GM19463 (cell line): ENCODE measurements around the gene ANKS1A.
"Not testable (repeated sequence)": the region's sequence is repeated elsewhere in the genome, so short reads cannot be mapped to it uniquely, and the experiment has no call there.

Source experiments
- ATAC-seq: cut with Tn5 transposase; IDR thresholded peaks from one replicate; pipeline ENCODE4 v1.9.1; 2021; ENCODE audit warnings: mild to moderate bottlenecking, moderate library complexity; ENCODE audit not compliant: unreplicated experiment

ANKS1A gene

GRCh38 chr6:35092362-35093117, 203.5 kb downstream of the ANKS1A start:
- no peak for ATAC-seq

DNA sequence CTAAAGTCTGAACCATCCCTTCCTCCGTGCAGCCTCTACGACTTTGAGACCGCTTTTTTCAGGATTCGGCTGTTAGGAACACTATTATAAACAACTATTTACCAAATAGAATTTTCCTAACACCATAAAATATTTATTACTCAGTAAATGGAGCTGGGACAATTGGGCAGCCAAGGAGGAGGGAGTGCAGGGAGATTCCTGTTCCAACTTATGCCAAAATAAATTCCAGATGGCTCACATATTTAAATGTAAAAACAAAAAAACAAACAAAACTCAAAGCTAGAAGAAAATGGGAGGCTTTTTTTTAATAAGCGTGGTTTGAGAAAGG, 204.0 kb downstream of the ANKS1A start:
- ATAC-seq, result no peak

- ATAC-seq, result no peak
Measured at GRCh38 chr6:35093783-35094182, 204.7 kb downstream of the ANKS1A start.

GRCh38 chr6:35094183-35094582, 205.1 kb downstream of the ANKS1A start:
- no peak for ATAC-seq

DNA sequence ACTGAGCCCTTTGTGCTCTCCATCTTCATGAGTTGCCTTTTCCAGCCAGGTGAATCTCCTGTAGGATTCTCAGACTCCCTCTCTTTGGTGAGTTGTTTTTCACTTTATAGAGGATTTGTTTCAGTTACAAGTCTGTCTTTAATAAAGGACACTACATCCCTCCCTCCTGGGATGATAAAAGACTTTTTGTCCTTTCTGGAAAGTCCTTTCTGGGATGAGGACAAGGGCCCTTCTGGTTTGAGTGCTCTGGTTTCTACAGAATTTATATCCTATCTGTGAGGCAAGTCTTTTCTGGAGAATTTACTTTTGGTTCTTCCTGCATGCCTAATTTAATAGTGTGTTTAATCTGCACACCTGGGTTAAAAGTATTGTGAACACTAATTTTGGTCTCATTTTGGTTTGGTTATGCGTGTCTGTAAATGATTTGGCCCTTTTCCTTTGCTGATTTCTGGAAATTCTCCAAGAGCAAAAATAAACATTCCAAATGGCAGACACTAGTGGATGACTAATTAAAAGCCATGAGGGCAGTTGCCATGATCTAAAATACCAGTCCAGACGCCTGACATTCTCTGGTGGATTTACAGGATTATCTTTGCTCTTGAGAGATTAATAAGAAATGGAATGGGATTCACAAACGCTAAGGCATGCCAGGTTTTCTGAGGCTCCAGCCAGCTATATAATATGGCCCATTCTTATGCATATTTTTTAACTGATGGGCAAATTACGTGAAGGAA, 207.2 kb downstream of the ANKS1A start:
- ATAC-seq, result no peak

GRCh38 chr6:35099116-35099515, 210.1 kb downstream of the ANKS1A start:
- no peak for ATAC-seq

DNA sequence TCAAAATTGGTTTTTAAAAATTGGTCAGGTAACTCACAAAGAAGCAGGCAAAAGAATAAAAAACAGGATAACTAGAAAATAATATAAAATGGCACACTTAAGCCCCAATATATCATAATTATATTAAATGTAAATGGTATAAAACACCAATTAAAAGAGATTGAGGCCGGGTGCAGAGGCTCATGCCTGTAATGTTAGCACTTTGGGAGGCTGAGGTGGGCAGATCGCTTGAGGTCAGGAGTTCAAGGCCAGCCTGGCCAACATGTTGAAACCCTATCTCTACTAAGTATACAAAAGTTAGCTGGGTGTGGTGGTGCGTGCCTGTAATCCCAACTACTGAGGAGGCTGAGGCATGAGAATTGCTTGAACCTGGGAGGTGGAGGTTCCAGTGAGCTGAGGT, 216.0 kb downstream of the ANKS1A start:
- no peak for ATAC-seq

DNA sequence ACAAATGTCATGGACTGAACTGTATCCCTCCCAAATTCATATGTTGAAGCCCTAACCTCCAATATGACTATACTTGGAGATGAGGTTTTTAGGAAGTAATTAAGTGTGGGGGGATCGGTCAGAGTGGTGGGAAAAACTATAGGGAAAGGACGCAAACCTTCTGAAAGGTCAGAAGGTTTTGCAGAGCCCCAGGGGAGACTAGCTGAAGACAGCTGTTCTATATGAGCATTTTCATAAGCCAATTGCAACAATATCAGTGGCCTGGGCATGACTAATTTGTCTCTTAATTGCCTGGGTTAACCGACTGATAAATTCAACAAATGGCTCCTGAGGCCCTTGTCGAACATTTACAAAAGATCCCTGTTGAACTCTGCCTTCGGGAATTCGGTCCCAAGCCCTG, 217.0 kb downstream of the ANKS1A start:
- ATAC-seq, result not testable (repeated sequence)

DNA sequence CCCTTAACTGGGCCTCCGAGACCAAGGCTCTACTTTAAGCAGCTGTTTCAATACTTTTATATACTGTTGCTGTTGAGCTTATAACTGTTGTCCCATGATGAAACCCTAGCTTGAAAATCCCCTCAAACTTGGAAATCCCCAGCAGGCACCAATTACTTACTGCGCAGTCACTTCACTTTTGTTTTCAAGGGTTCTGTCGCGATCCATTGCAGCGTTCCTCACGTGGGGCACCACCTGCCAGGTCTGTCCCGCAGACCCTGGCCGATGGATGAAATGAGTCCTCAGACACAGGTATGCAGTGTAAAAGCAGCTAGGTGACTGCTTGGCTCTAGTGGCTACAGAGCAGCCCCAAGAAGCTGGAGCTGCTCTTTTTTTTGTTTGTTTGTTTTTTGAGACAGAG, 218.2 kb downstream of the ANKS1A start:
- not testable (repeated sequence) for ATAC-seq

DNA sequence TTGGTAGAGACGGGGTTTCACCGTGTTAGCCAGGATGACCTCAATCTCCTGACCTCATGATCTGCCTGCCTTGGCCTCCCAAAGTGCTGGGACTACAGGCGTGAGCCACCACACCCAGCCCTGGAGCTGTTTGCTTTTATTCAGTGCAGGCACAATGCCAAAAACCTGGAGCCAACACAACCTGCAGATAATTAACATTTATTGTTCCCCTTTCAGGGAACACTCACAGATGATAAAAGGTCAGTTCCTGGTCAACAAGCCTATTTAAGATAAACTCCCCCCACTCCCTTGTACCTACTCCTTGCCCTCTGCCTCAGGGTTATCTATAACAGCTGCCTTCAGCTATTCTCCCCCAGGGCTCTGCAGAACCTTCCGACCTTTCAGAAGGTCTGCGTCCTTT, 218.7 kb downstream of the ANKS1A start:
- ATAC-seq, result not testable (repeated sequence)

DNA sequence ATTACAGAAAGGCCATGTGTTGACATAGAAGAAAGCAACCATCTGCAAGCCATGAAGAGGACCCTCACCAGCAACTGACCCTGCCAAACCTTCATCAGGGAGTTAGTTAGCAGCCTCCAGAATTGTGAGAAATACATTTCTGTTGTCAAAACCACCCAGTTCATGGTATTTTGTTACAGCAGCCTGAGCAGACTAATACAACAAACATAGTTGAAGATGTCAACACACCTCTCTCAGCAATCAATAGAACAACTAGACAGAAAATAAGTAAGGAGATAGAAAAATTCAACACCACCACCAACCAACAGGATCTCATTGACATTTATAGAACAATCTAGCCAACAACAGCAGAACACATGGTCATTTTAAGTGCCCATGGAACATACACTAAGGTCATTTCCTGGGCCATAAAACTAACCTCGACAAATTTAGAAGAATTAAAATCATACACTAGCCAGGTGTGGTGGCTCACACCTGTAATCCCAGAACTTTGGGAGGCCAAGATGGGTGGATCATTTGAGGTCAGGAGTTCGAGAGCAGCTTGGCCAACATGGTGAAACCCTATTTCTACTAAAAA, 219.3 kb downstream of the ANKS1A start:
- no peak for ATAC-seq

DNA sequence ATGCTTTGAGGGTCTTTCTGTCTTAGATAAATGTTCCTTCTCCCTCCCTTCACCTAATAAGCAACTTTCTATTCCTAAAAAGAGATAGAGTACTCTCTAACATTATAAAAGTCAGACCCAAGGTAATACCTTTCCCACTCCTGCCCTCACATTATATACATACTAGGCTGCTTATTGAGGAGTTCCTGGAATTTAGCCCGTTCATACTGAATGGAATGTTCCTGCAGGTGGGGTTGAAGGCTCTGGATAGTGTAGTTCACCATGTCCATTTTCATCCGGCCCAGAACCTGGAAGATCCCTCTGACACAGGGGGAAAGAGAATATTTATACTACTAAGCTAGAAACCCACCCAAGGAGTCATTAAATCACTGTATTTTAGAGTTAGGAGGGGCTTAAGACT, 231.7 kb downstream of the ANKS1A start:
- ATAC-seq, result no peak

DNA sequence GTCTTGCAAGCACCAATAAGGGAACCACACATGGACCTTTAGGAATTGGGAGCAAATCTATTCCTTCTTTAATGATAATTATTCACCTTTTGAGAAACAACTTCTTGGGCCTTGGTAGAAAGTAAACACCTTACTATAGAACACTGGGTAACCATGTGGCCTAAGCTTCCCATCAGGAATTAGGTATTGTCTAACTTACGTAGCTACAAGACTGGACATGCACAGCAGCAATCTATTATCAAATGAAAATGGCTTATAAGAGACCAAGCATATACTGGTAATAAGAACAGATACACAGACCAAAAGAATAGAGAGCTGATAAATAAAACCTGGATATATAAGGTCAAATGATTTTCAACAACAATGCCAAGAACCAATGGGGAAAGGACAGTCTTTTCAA, 235.3 kb downstream of the ANKS1A start:
- no peak for ATAC-seq

GRCh38 chr6:35128042-35128441, 239.0 kb downstream of the ANKS1A start:
- no peak for ATAC-seq

DNA sequence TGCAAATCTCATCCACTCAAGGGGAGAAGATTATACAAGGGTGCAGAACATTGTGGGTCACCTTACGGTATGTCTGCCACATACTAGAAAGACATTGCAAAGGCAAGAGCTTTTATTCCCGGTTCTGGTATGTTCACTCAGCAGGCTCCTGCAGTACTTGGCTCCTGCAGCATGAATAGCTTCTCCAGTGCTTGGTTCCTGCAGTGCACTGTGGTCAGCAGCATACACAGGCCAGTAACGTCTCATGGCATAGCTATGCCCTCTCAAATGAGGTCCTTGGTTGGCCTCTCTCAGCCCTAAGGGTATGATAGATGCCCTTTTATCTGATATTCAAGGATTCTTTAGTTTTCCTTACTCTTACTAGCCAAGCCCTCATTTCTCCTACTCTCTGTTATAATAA, 239.4 kb downstream of the ANKS1A start:
- no peak for ATAC-seq

DNA sequence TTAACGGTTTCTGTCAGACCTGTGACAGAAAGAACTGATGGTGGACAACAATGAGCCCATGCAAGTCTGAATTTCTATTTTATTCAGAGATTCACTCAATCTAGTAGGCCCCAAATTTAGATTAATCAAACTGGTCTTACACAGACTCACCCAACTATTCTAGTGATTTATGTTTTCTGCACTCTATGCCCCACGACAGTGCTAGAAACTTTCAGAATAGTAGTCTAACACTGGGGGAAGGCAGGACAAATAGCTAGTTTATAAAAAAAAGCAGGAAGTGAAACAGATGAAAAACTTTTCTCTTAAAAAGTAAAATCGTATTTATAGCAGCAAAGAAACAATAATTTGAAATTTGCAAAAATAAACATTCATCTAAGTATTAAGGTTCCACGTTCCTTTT, 247.1 kb downstream of the ANKS1A start:
- ATAC-seq, result no peak

DNA sequence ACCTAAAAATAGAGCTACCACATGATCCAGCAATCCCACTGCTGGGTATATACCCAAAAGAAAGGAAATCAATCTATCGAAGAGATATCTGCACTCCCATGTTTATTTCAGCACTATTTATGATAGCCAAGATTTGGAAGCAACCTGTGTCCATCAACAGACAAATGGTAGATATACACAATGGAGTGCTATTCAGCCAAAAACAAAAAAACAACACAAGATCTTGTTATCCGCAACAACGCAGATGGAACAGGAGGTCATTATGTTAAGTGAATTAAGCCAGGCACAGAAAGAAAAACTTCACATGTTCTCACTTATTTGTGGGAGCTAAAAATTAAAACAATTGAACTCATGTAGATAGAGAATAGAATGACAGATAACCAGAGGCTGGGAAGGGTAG, 249.1 kb downstream of the ANKS1A start:
- ATAC-seq, result not testable (repeated sequence)

DNA sequence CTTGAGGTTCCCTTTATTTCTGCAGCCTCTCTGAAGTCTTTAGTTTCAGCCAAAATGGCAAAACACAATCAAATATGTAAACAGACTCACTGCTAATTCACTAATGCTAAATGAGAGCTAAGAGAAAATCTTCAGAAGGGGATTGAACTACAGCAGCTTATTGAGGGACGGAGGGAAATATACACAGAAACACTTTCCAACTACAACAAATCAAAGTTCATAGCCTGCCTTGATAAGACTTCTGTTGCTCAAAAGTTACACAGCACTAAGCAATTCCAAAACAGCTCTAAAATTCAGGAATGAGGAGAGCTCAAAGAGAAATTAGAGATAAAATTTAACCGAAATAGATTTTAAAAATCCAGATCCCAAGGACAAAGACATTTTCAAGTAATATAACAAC, 250.4 kb downstream of the ANKS1A start:
- ATAC-seq, result no peak

GRCh38 chr6:35139924-35140638, 251.0 kb downstream of the ANKS1A start:
- no peak for ATAC-seq

- ATAC-seq, result no peak
Measured at GRCh38 chr6:35140639-35141006, 251.6 kb downstream of the ANKS1A start.
